Testis (tissue), 3 donors: ENCODE measurements around the gene THSD4. TPM values are rescaled to one million over a fixed set of nuclear protein-coding genes. Genes with fewer than 3 reads are reported as not detected.
"Not testable (repeated sequence)": the region's sequence is repeated elsewhere in the genome, so short reads cannot be mapped to it uniquely, and the experiment has no call there.

ENCODE experiments used
- DNase-seq: peaks from one replicate; pipeline ENCODE4 v3.0.0-alpha.2; 2019
- H3K27ac ChIP-seq, 2 donors: fragments of 200-600 bp; sonication (generic); one replicate each; pipeline ENCODE4 v1.5.1; 2019
- H3K27me3 ChIP-seq: fragments of 200-600 bp; sonication (generic); one replicate; pipeline ENCODE4 v1.5.1; 2019
- H3K36me3 ChIP-seq: fragments of 200-600 bp; sonication (generic); one replicate; pipeline ENCODE4 v1.5.1; 2017; ENCODE audit warnings: low read depth; ENCODE audit errors: missing control alignments
- H3K4me1 ChIP-seq: fragments of 200-600 bp; sonication (generic); one replicate; pipeline ENCODE4 v1.5.1; 2019
- H3K4me3 ChIP-seq, 2 donors: fragments of 200-600 bp; sonication (generic); one replicate each; pipeline ENCODE4 v1.5.1; 2017 to 2019
- H3K9me3 ChIP-seq: fragments of 200-600 bp; sonication (generic); one replicate; pipeline ENCODE4 v1.5.1; 2017
- CTCF ChIP-seq, 3 experiments: fragments of 450-650 bp in 2 of 3; fragments of 200-600 bp in 1 of 3; sonication (generic) in 1 of 3; IDR thresholded peaks; one replicate each; pipeline ENCODE4 v1.5.1; 2016 to 2019; ENCODE audit warnings: antibody characterized with exemption in 3 of 3, mild to moderate bottlenecking in 2 of 3, moderate library complexity in 1 of 3
- POLR2A ChIP-seq: fragments of 450-650 bp; IDR thresholded peaks from one replicate; pipeline ENCODE4 v1.6.1; 2017; ENCODE audit warnings: antibody characterized with exemption, mild to moderate bottlenecking, moderate library complexity
- WGBS, 2 donors: methylation state at CpG; one replicate each; pipeline ENCODE4 v1.1.5; 2018; 5-methylcytosine and 5-hydroxymethylcytosine counted together
- intact Hi-C: fragments of 100-400 bp; cut with DNase I; formaldehyde crosslinking; loops from one replicate; pipeline ENCODE4 v1.15.1; 2023; ENCODE audit warnings: low total_unique reads
- polyA plus RNA-seq: library from polyadenylated mRNA; stranded (reverse); fragments of 350-450 nt; fragmentation: Illumina TruSeq; extraction: RNeasy Lipid Tissue Mini Kit (QIAGEN cat#74804); gene quantifications from one replicate; pipeline ENCODE4 v1.2.3, GENCODE V29; 2014; ENCODE audit warnings: low read depth, low replicate concordance; ENCODE audit not compliant: insufficient read depth
- total RNA-seq, 2 donors: library from RNA; depleted of rRNA; stranded (reverse); fragments of >200 nt; gene quantifications; one replicate each; pipeline ENCODE4 v1.2.3, GENCODE V29; 2016

The THSD4 gene
- total and polyA plus RNA-seq, 3 donors from 2014 or later: 14.3 to 21.5 (median 18.2) TPM

GRCh38 chr15:71366926-71367325, 251.7 kb downstream of the THSD4 start:
- TF ChIP-seq CTCF (IDR thresholded peaks at IDR 0.05) (no peak), POLR2A (no peak)
- 60 to 62% methylated on average over 3 of the region's 3 CpGs for WGBS, 2 donors
- Histone ChIP-seq H3K4me3 (no peak overlapping the region), H3K36me3 (no peaks in the 10 kb centered on the region), H3K4me1 (no peaks in the 10 kb centered on the region), H3K27me3 (no peaks in the 10 kb centered on the region), H3K27ac (no peak overlapping the region), H3K9me3 (no peaks in the 10 kb centered on the region)
- intact Hi-C loops: no loop called here
- DNase-seq: no peak

GRCh38 chr15:71367737-71368136, 252.5 kb downstream of the THSD4 start:
- WGBS, 2 donors: 100% methylated on average over 1 of the region's 1 CpG; no CpG with 5 or more reads in 1 of the 2 donors
- DNase-seq, intact Hi-C loops, H3K9me3 ChIP-seq, H3K27me3 ChIP-seq, H3K4me3 ChIP-seq, H3K4me1 ChIP-seq, H3K27ac ChIP-seq, H3K36me3 ChIP-seq: not testable (repeated sequence)

GRCh38 chr15:71372769-71373168, 257.5 kb downstream of the THSD4 start:
- intact Hi-C loops, H3K9me3 ChIP-seq, H3K36me3 ChIP-seq, DNase-seq, H3K4me1 ChIP-seq, H3K4me3 ChIP-seq, H3K27ac ChIP-seq, H3K27me3 ChIP-seq: not testable (repeated sequence)
- 73 to 81% methylated on average over 7 of the region's 7 CpGs for WGBS, 2 donors

- H3K4me1 ChIP-seq: no peaks in the 10 kb centered on the region
- TF ChIP-seq CTCF (IDR thresholded peaks at IDR 0.05) (no peak), POLR2A (no peak)
- 81 to 82% methylated on average over 1 of the region's 1 CpG for WGBS, 2 donors
- no peaks in the 10 kb centered on the region for H3K36me3 ChIP-seq
- intact Hi-C loops: no loop called here
- no peaks in the 10 kb centered on the region for H3K27me3 ChIP-seq
- DNase-seq: no peak
- no peak overlapping the region for H3K4me3 ChIP-seq
- H3K9me3 ChIP-seq: no peaks in the 10 kb centered on the region
- no peak overlapping the region for H3K27ac ChIP-seq
Observed at GRCh38 chr15:71373917-71374316, 258.6 kb downstream of the THSD4 start.

- Histone ChIP-seq H3K9me3 (no peaks in the 10 kb centered on the region), H3K36me3 (no peaks in the 10 kb centered on the region), H3K27me3 (no peaks in the 10 kb centered on the region), H3K4me1 (no peaks in the 10 kb centered on the region), H3K4me3 (no peak overlapping the region), H3K27ac (no peak overlapping the region)
- TF ChIP-seq POLR2A (no peak), CTCF (IDR thresholded peaks at IDR 0.05) (no peak)
- no peak for DNase-seq
- intact Hi-C loops: no loop called here
- 69 to 79% methylated on average over 6 of the region's 6 CpGs for WGBS, 2 donors
Observed at GRCh38 chr15:71374607-71375352, 259.5 kb downstream of the THSD4 start.

GRCh38 chr15:71375934-71376333, 260.7 kb downstream of the THSD4 start:
- no peak for DNase-seq
- no peaks in the 10 kb centered on the region for H3K4me1 ChIP-seq
- H3K27me3 ChIP-seq: no peaks in the 10 kb centered on the region
- 92 to 100% methylated on average over 3 of the region's 3 CpGs for WGBS, 2 donors
- no peak overlapping the region for H3K27ac ChIP-seq
- intact Hi-C loops: no loop called here
- no peaks in the 10 kb centered on the region for H3K36me3 ChIP-seq
- H3K9me3 ChIP-seq: no peaks in the 10 kb centered on the region
- no peak for TF ChIP-seq POLR2A
- no peak for TF ChIP-seq CTCF (IDR thresholded peaks at IDR 0.05)
- no peak overlapping the region for H3K4me3 ChIP-seq
